ENCODE results near the gene SPATA20. TPM values are rescaled to one million over a fixed set of nuclear protein-coding genes. Genes with fewer than 3 reads are reported as not detected.

SPATA20 gene
- total and polyA plus RNA-seq, 2 of the 13 experiments (the other 11 are each of a cell fraction or from before 2014, with no cell fraction given), result 36.1 to 64.8 TPM

GRCh38 chr17:50541716-50542688 lies 5.0 kb upstream of the SPATA20 start (continued):
- TF ChIP-seq SOX13 (IDR thresholded peaks at IDR 0.05), result no peak; the same call in 1 of the 2 replicates
- no peak for TF ChIP-seq SOX13 (CRISPR knock-in tag; conservative IDR thresholded peaks at IDR 0.05 in 1 of 2, IDR thresholded peaks at IDR 0.05 in 1 of 2)
- no peak for TF ChIP-seq ZNF652 (CRISPR knock-in tag; IDR thresholded peaks at IDR 0.05; ENCODE audit: borderline replicate concordance, low read depth)
- no peak for TF ChIP-seq CBX5 (CRISPR knock-in tag; IDR thresholded peaks at IDR 0.05; ENCODE audit: borderline replicate concordance)
- TF ChIP-seq GLI4 (CRISPR knock-in tag; IDR thresholded peaks at IDR 0.05; ENCODE audit: borderline replicate concordance), result peak; percentile 76; the same call in 1 of the 2 replicates
- 0 out of 2 replicates have a peak, but pooled peaks have one; percentile 51 for TF ChIP-seq ZNF101 (CRISPR knock-in tag; IDR thresholded peaks at IDR 0.05; ENCODE audit: borderline replicate concordance, low read depth)
- TF ChIP-seq MEF2D (CRISPR knock-in tag; IDR thresholded peaks at IDR 0.05), result no peak
- TF ChIP-seq TGIF2 (CRISPR knock-in tag; IDR thresholded peaks at IDR 0.05), result no peak
- peak; percentile 56; the same call in 1 of the 2 replicates for TF ChIP-seq CSRNP1 (CRISPR knock-in tag; IDR thresholded peaks at IDR 0.05)
- TF ChIP-seq, protein P1, sequence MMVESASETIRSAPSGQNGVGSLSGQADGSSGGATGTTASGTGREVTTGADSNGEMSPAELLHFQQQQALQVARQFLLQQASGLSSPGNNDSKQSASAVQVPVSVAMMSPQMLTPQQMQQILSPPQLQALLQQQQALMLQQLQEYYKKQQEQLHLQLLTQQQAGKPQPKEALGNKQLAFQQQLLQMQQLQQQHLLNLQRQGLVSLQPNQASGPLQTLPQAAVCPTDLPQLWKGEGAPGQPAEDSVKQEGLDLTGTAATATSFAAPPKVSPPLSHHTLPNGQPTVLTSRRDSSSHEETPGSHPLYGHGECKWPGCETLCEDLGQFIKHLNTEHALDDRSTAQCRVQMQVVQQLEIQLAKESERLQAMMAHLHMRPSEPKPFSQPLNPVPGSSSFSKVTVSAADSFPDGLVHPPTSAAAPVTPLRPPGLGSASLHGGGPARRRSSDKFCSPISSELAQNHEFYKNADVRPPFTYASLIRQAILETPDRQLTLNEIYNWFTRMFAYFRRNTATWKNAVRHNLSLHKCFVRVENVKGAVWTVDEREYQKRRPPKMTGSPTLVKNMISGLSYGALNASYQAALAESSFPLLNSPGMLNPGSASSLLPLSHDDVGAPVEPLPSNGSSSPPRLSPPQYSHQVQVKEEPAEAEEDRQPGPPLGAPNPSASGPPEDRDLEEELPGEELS (CRISPR knock-in tag; IDR thresholded peaks at IDR 0.05), result 0 out of 2 replicates have a peak, but pooled peaks have one; percentile 9
- peak; percentile 87; the same call in 1 of the 2 replicates for TF ChIP-seq ZNF468 (CRISPR knock-in tag; IDR thresholded peaks at IDR 0.05)
- TF ChIP-seq SP1 (IDR thresholded peaks at IDR 0.05), result no peak
- peak; percentile 73 for TF ChIP-seq SP1 (CRISPR knock-in tag; IDR thresholded peaks at IDR 0.05)
- TF ChIP-seq PHF21A (CRISPR knock-in tag; IDR thresholded peaks at IDR 0.05), result peak; percentile 80
- TF ChIP-seq NFYB (CRISPR knock-in tag; IDR thresholded peaks at IDR 0.05), result no peak
- no peak for TF ChIP-seq ZKSCAN5 (CRISPR knock-in tag; IDR thresholded peaks at IDR 0.05)
- TF ChIP-seq ARID5B (CRISPR knock-in tag; IDR thresholded peaks at IDR 0.05), result peak; percentile 35
- TF ChIP-seq HBP1 (CRISPR knock-in tag; IDR thresholded peaks at IDR 0.05; ENCODE audit: low read depth), result no peak; the same call in 1 of the 2 replicates
- TF ChIP-seq TARDBP (CRISPR knock-in tag; IDR thresholded peaks at IDR 0.05), result no peak; the same call in 1 of the 2 replicates
- no peak; the same call in 1 of the 2 replicates for TF ChIP-seq ZNF34 (CRISPR knock-in tag; IDR thresholded peaks at IDR 0.05; ENCODE audit: borderline replicate concordance)

Data from HepG2 (cell line).